ENCODE measurements around the gene SMCHD1.

SMCHD1 gene

DNA sequence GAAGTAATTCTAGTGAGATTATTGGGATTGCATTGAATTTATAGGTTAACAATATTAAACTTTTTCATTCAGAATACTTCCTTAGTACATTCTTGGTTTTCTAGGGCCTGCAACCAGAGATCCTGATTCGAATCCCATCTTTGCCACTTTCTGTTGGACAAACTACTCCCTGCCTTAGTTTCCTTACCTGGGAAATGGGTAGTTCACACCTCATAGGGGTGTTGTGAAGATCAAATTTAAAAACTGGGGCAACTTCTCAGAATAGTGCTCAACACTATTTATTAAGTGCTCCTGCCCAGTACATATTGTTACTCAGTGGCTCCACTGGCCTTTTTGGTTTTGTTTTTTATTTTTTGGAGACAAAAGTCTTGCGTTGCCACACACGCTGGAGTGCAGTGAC lies 43.5 kb downstream of the SMCHD1 start:
- TF ChIP-seq, protein P1, sequence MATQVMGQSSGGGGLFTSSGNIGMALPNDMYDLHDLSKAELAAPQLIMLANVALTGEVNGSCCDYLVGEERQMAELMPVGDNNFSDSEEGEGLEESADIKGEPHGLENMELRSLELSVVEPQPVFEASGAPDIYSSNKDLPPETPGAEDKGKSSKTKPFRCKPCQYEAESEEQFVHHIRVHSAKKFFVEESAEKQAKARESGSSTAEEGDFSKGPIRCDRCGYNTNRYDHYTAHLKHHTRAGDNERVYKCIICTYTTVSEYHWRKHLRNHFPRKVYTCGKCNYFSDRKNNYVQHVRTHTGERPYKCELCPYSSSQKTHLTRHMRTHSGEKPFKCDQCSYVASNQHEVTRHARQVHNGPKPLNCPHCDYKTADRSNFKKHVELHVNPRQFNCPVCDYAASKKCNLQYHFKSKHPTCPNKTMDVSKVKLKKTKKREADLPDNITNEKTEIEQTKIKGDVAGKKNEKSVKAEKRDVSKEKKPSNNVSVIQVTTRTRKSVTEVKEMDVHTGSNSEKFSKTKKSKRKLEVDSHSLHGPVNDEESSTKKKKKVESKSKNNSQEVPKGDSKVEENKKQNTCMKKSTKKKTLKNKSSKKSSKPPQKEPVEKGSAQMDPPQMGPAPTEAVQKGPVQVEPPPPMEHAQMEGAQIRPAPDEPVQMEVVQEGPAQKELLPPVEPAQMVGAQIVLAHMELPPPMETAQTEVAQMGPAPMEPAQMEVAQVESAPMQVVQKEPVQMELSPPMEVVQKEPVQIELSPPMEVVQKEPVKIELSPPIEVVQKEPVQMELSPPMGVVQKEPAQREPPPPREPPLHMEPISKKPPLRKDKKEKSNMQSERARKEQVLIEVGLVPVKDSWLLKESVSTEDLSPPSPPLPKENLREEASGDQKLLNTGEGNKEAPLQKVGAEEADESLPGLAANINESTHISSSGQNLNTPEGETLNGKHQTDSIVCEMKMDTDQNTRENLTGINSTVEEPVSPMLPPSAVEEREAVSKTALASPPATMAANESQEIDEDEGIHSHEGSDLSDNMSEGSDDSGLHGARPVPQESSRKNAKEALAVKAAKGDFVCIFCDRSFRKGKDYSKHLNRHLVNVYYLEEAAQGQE (IDR thresholded peaks at IDR 0.05; ENCODE audit: insufficient read depth in 1 of 2, low read depth in 2 of 2, low read length in 2 of 2): no peak
- no peak for TF ChIP-seq POLR2AphosphoS5 (IDR thresholded peaks at IDR 0.05; ENCODE audit: low read depth, low read length)

DNA sequence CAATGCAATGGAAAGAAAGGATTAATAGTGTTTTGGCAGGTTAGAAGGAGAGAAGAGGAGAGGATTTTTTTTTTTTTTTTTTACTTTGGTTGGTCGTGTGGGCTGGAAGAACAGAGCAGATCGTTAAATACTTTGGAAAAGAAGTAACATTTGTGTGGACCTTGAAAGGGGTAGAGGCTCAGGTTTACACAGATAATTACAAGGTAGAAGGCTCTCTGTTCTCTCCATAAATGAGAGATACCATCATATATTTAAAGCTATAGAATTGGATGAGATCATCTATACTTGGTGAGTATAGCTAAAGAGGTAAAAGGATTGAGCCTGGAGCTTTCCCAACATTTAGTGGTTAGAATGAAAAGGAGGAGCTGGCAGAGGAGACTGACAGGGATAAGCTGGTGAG lies 49.0 kb downstream of the SMCHD1 start:
- TF ChIP-seq, protein P1 (IDR thresholded peaks at IDR 0.05; ENCODE audit: insufficient read depth in 1 of 2, low read depth in 2 of 2, low read length in 2 of 2): no peak
- TF ChIP-seq SIN3A (IDR thresholded peaks at IDR 0.05; ENCODE audit: borderline replicate concordance, insufficient read depth, low read length) (no peak), TAF1 (IDR thresholded peaks at IDR 0.05; ENCODE audit: borderline replicate concordance, insufficient read depth, low read length) (no peak), FOXP2 (optimal IDR thresholded peaks at IDR 0.05; ENCODE audit: borderline replicate concordance, extremely low read depth, extremely low read length, insufficient read depth) (no peak), POLR2AphosphoS5 (IDR thresholded peaks at IDR 0.05; ENCODE audit: low read depth, low read length) (no peak)

DNA sequence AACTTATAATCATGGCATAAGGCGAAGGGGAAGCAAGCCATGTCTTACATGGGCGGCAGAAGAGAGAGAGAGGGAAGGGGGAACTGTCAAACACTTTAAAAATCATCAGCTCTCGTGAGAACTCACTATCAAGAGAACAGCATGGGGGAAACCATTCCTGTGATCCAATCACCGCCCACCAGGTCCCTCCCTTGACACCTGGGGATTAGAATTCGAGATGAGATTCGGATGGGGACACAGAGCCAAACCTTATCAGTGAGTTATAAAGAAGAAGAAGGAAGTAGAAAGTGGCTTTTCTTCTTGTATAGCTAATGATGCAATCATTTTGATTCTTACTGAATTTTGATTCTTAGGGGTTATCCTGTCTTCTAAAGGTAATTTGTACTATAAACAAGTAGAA lies 51.4 kb downstream of the SMCHD1 start:
- TF ChIP-seq POLR2AphosphoS5 (IDR thresholded peaks at IDR 0.05; ENCODE audit: low read depth, low read length): no peak
- TF ChIP-seq, protein P1 (IDR thresholded peaks at IDR 0.05; ENCODE audit: insufficient read depth in 1 of 2, low read depth in 2 of 2, low read length in 2 of 2): no peak
- no peak for TF ChIP-seq FOXP2 (optimal IDR thresholded peaks at IDR 0.05; ENCODE audit: borderline replicate concordance, extremely low read depth, extremely low read length, insufficient read depth)
- no peak for TF ChIP-seq TAF1 (IDR thresholded peaks at IDR 0.05; ENCODE audit: borderline replicate concordance, insufficient read depth, low read length)
- no peak for TF ChIP-seq SIN3A (IDR thresholded peaks at IDR 0.05; ENCODE audit: borderline replicate concordance, insufficient read depth, low read length)

DNA sequence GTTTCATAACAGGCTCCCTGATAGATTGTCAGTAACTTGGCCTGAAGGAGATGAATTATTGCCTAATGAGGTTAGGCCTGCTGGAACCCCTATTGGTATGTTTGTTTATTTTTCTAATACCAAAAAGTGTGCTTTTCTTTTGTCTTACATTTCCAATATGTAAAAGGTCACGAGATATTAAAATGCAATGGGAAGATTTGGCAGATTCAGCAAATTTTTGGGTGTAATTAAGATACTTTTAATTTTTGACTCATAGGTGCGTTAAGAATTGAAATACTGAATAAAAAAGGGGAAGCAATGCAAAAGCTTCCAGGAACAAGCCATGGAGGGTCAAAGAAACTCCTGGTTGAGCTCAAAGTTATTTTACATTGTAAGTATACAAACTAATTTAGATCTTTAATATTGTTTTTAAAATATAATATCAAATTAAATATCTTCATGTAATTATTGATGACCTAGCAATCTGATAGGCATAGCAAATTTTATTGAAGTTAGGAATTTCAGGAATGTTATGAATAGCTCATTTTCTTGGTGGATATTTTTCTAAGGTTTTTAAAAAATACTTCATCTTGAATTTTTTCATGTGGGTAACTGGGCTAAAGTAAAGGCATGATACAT lies 52.1 kb downstream of the SMCHD1 start:
- no peak for TF ChIP-seq TAF1 (IDR thresholded peaks at IDR 0.05; ENCODE audit: borderline replicate concordance, insufficient read depth, low read length)
- TF ChIP-seq, protein P1 (IDR thresholded peaks at IDR 0.05; ENCODE audit: insufficient read depth in 1 of 2, low read depth in 2 of 2, low read length in 2 of 2): no peak
- TF ChIP-seq SIN3A (IDR thresholded peaks at IDR 0.05; ENCODE audit: borderline replicate concordance, insufficient read depth, low read length): no peak
- no peak for TF ChIP-seq FOXP2 (optimal IDR thresholded peaks at IDR 0.05; ENCODE audit: borderline replicate concordance, extremely low read depth, extremely low read length, insufficient read depth)

DNA sequence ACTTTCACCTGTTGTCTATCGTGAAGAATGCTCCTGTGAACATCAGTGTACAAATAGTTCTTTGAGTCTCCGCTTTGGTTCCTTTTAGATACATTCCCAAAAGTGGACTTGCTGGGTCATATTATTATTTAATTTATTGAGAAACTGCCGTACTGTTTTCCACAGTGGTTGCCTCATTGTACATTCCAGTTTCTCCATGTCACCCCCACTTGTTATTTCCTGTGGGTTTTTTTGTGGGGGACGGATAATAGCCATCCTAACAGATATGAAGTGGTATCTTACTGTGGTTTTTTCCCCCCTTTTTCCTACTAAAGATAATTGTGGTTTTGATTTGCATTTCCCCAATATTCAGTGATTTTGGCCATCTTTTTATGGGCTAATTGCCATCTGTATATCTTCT lies 53.8 kb downstream of the SMCHD1 start:
- TF ChIP-seq POLR2AphosphoS5 (IDR thresholded peaks at IDR 0.05; ENCODE audit: low read depth, low read length): no peak
- TF ChIP-seq, protein P1 (IDR thresholded peaks at IDR 0.05; ENCODE audit: insufficient read depth in 1 of 2, low read depth in 2 of 2, low read length in 2 of 2): no peak
- TF ChIP-seq FOXP2 (optimal IDR thresholded peaks at IDR 0.05; ENCODE audit: borderline replicate concordance, extremely low read depth, extremely low read length, insufficient read depth): no peak
- TF ChIP-seq SIN3A (IDR thresholded peaks at IDR 0.05; ENCODE audit: borderline replicate concordance, insufficient read depth, low read length): no peak
- no peak for TF ChIP-seq TAF1 (IDR thresholded peaks at IDR 0.05; ENCODE audit: borderline replicate concordance, insufficient read depth, low read length)

Measured in PFSK-1 (cell line).